ENCODE measurements around the gene OSBPL9.

DNA sequence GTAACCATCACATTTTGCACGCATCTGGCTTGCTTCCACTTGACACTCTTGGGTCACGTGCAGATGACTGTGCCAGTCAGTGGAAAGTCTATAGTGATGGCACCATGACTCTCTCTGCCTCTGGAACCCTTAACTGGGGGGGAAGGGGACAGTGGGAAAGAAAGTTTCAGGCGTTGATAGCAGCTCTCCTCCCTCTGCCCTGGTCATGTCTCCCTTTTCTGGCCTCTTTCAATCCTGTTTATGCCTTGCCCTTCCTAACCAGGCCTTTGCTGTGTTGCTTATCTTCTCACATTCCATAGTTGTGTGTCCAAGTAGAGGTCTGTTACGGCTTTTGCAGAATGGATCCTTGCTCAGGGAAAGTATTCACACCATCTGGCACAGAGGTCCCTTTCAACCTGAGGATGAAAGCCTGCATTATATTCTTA is 168.1 kb downstream of the OSBPL9 start:
- TF ChIP-seq CTCF (IDR thresholded peaks at IDR 0.05; ENCODE audit: low read length) (no peak), EZH2 (optimal IDR thresholded peaks at IDR 0.05; ENCODE audit: low read depth, low read length) (no peak)

All from MM.1S (cell line).